Activated T-helper 2 cell treated with anti-CD3 and anti-CD28 coated beads, Interferon-gamma antibody, Interleukin-2, Interleukin-4, amounts not matched to agents 10 μg/mL and 5 μg/mL and 100 μg/mL, durations not matched to agents 14 hours and 24 hours and 36 hours (primary cell): Measurements from ENCODE around the gene CORO6. TPM values are rescaled to one million over a fixed set of nuclear protein-coding genes. Genes with fewer than 3 reads are reported as not detected.

ENCODE experiments used
- DNase-seq: peaks from one replicate; pipeline ENCODE4 v3.0.0; 2021; ENCODE audit warnings: low spot score
- H3K27ac Mint-ChIP-seq: one replicate; pipeline ENCODE4 v1.8.0; 2021; ENCODE audit warnings: mixed read lengths
- H3K27me3 Mint-ChIP-seq: one replicate; pipeline ENCODE4 v1.8.0; 2021; ENCODE audit warnings: low read depth, mixed read lengths
- H3K36me3 Mint-ChIP-seq: one replicate; pipeline ENCODE4 v1.8.0; 2021; ENCODE audit warnings: low read depth, mixed read lengths
- H3K4me1 Mint-ChIP-seq: one replicate; pipeline ENCODE4 v1.8.0; 2021; ENCODE audit warnings: low read depth, mixed read lengths
- H3K4me3 Mint-ChIP-seq: one replicate; pipeline ENCODE4 v1.8.0; 2021; ENCODE audit warnings: low read depth, mild to moderate bottlenecking, moderate library complexity, mixed read lengths
- H3K9me3 Mint-ChIP-seq: one replicate; pipeline ENCODE4 v1.8.0; 2021; ENCODE audit warnings: mixed read lengths
- intact Hi-C: fragments of 100-400 bp; cut with micrococcal nuclease; formaldehyde crosslinking; loops from one replicate; pipeline ENCODE4 v1.15.1; 2023
- total RNA-seq: library from RNA; stranded (reverse); gene quantifications from 2 replicates; pipeline ENCODE4 v1.2.3, GENCODE V29; 2022

CORO6 gene
- total RNA-seq, 1 donor from 2014 or later, result 3.1 TPM

GRCh38 chr17:29567304-29567553, 55.5 kb downstream of the CORO6 start:
- peak overlapping the region; percentile 94 for H3K4me3 Mint-ChIP-seq
- H3K27ac Mint-ChIP-seq, result peak overlapping the region; percentile 96
- no peaks in the 10 kb centered on the region for H3K27me3 Mint-ChIP-seq
- peaks cover 33% of the 10 kb centered on the region for H3K36me3 Mint-ChIP-seq
- no peaks in the 10 kb centered on the region for H3K9me3 Mint-ChIP-seq
- DNase-seq, result no peak
- peaks cover 25% of the 10 kb centered on the region for H3K4me1 Mint-ChIP-seq
- intact Hi-C loops, result loop anchor here (5.0 to 10.0 kb wide), 4 partner anchors 175 to 422 kb away; partner anchors contain the start of genes NUFIP2, SSH2 and TAOK1

GRCh38 chr17:29566473-29567303, 56.0 kb downstream of the CORO6 start, which contains the start of gene ABHD15:
Gene ABHD15 (minus strand): TSS chr17:29567037. CDS start chr17:29566966, 71 bp downstream.
- H3K4me1 Mint-ChIP-seq, result peaks cover 28% of the 10 kb centered on the region
- DNase-seq, result peak; percentile 70
- peak within 1 kb of the TSS; percentile 94 for H3K4me3 Mint-ChIP-seq
- no peaks in the 10 kb centered on the region for H3K27me3 Mint-ChIP-seq
- no peaks in the 10 kb centered on the region for H3K9me3 Mint-ChIP-seq
- intact Hi-C loops, result loop anchor here (5.0 to 10.0 kb wide), 4 partner anchors 174 to 422 kb away; partner anchors contain the start of genes NUFIP2, SSH2 and TAOK1
- peak within 1 kb of the TSS; percentile 96 for H3K27ac Mint-ChIP-seq
- H3K36me3 Mint-ChIP-seq, result peaks cover 39% of the 10 kb centered on the region

GRCh38 chr17:29565643-29566472, 56.9 kb downstream of the CORO6 start:
- Mint-ChIP-seq H3K4me3 (peak overlapping the region; percentile 92), H3K9me3 (no peaks in the 10 kb centered on the region), H3K27me3 (no peaks in the 10 kb centered on the region), H3K36me3 (peaks cover 43% of the 10 kb centered on the region), H3K4me1 (peaks cover 25% of the 10 kb centered on the region), H3K27ac (peak overlapping the region; percentile 87)
- DNase-seq, result peak; percentile 65
- intact Hi-C loops, result loop anchor here (5.0 to 10.0 kb wide), 4 partner anchors 174 to 421 kb away; partner anchors contain the start of genes NUFIP2, SSH2 and TAOK1

Other genes starting within 250 kb of the CORO6 start
- gene TAOK1, start 232.5 kb downstream of the CORO6 start, total RNA-seq, result 41.9 and 47.9 TPM in 2 replicates
- gene ABHD15, start 55.9 kb downstream of the CORO6 start, total RNA-seq, result 19.5 and 20.2 TPM in 2 replicates
- gene TP53I13, start 54.2 kb downstream of the CORO6 start, total RNA-seq, result 78.2 and 84.8 TPM in 2 replicates
- 67.3 and 72.4 TPM in 2 replicates for gene GIT1, start 33.3 kb downstream of the CORO6 start, total RNA-seq
- 34.1 and 41.6 TPM in 2 replicates for gene ANKRD13B, start 29.8 kb downstream of the CORO6 start, total RNA-seq